ENCODE results near the gene RNF39.

Gene RNF39

GRCh38 chr6:30061858-30062458 lies 13.6 kb downstream of the RNF39 start:
- Histone ChIP-seq H3K27me3 (ENCODE audit: control insufficient read depth in 2 of 2, insufficient read depth in 2 of 2, low read length in 2 of 2) (no peaks in the 10 kb centered on the region), H3K9me3 (ENCODE audit: control insufficient read depth in 2 of 2, low read length in 2 of 2) (no peaks in the 10 kb centered on the region), H3K36me3 (ENCODE audit: control insufficient read depth in 2 of 2, insufficient read depth in 2 of 2, low read length in 2 of 2) (peaks cover 4% of the 10 kb centered on the region in 2 donors), H3K27ac (ENCODE audit: low read depth in 2 of 2, low read length in 2 of 2) (peak overlapping the region; percentile 95), H3K9ac (ENCODE audit: low read depth in 1 of 2, low read length in 2 of 2) (peak overlapping the region; percentile 78 to 93), H3K4me3 (ENCODE audit: low read length in 2 of 2) (peak overlapping the region; percentile 86 to 99), H3K4me1 (ENCODE audit: control insufficient read depth in 2 of 2, insufficient read depth in 2 of 2, low read length in 2 of 2) (peaks cover 25 to 26% of the 10 kb centered on the region in 2 donors)

GRCh38 chr6:30061092-30061857 lies 14.3 kb downstream of the RNF39 start, which contains the start of gene POLR1H:
Gene POLR1H (plus strand): TSS chr6:30061265. CDS start chr6:30061525, 260 bp downstream.
- peaks cover 22 to 24% of the 10 kb centered on the region in 2 donors for H3K4me1 ChIP-seq (ENCODE audit: control insufficient read depth in 2 of 2, insufficient read depth in 2 of 2, low read length in 2 of 2)
- H3K9ac ChIP-seq (ENCODE audit: low read depth in 1 of 2, low read length in 2 of 2) = peak within 1 kb of the TSS; percentile 78 to 93
- H3K4me3 ChIP-seq (ENCODE audit: low read length in 2 of 2) = peak within 1 kb of the TSS; percentile 86 to 99
- H3K36me3 ChIP-seq (ENCODE audit: control insufficient read depth in 2 of 2, insufficient read depth in 2 of 2, low read length in 2 of 2) = peaks cover 4 to 6% of the 10 kb centered on the region in 2 donors
- H3K27me3 ChIP-seq (ENCODE audit: control insufficient read depth in 2 of 2, insufficient read depth in 2 of 2, low read length in 2 of 2) = no peaks in the 10 kb centered on the region
- peak within 1 kb of the TSS; percentile 95 for H3K27ac ChIP-seq (ENCODE audit: low read depth in 2 of 2, low read length in 2 of 2)
- no peaks in the 10 kb centered on the region for H3K9me3 ChIP-seq (ENCODE audit: control insufficient read depth in 2 of 2, low read length in 2 of 2)

GRCh38 chr6:30060606-30061091 lies 14.9 kb downstream of the RNF39 start:
- no peaks in the 10 kb centered on the region for H3K9me3 ChIP-seq (ENCODE audit: control insufficient read depth in 2 of 2, low read length in 2 of 2)
- H3K4me1 ChIP-seq (ENCODE audit: control insufficient read depth in 2 of 2, insufficient read depth in 2 of 2, low read length in 2 of 2) = peaks cover 17% of the 10 kb centered on the region in 2 donors
- H3K27ac ChIP-seq (ENCODE audit: low read depth in 2 of 2, low read length in 2 of 2) = peak overlapping the region; percentile 95
- H3K27me3 ChIP-seq (ENCODE audit: control insufficient read depth in 2 of 2, insufficient read depth in 2 of 2, low read length in 2 of 2) = no peaks in the 10 kb centered on the region
- peak overlapping the region; percentile 86 to 99 for H3K4me3 ChIP-seq (ENCODE audit: low read length in 2 of 2)
- peak overlapping the region; percentile 78 to 93 for H3K9ac ChIP-seq (ENCODE audit: low read depth in 1 of 2, low read length in 2 of 2)
- peaks cover 6 to 8% of the 10 kb centered on the region in 2 donors for H3K36me3 ChIP-seq (ENCODE audit: control insufficient read depth in 2 of 2, insufficient read depth in 2 of 2, low read length in 2 of 2)

- Histone ChIP-seq H3K4me3 (ENCODE audit: low read length in 2 of 2) (no peak overlapping the region), H3K9ac (ENCODE audit: low read depth in 1 of 2, low read length in 2 of 2) (no peak overlapping the region), H3K36me3 (ENCODE audit: control insufficient read depth in 2 of 2, insufficient read depth in 2 of 2, low read length in 2 of 2) (peaks cover 4 to 6% of the 10 kb centered on the region in 2 donors), H3K9me3 (ENCODE audit: control insufficient read depth in 2 of 2, low read length in 2 of 2) (no peaks in the 10 kb centered on the region), H3K27ac (ENCODE audit: low read depth in 2 of 2, low read length in 2 of 2) (no peak overlapping the region), H3K4me1 (ENCODE audit: control insufficient read depth in 2 of 2, insufficient read depth in 2 of 2, low read length in 2 of 2) (peaks cover 7 to 9% of the 10 kb centered on the region in 2 donors), H3K27me3 (ENCODE audit: control insufficient read depth in 2 of 2, insufficient read depth in 2 of 2, low read length in 2 of 2) (no peaks in the 10 kb centered on the region)
Measured at GRCh38 chr6:30055513-30055912, 20.1 kb downstream of the RNF39 start.

GRCh38 chr6:30053682-30054081 lies 21.9 kb downstream of the RNF39 start:
- Histone ChIP-seq H3K27ac (ENCODE audit: low read depth in 2 of 2, low read length in 2 of 2) (no peak overlapping the region), H3K4me3 (ENCODE audit: low read length in 2 of 2) (no peak overlapping the region), H3K4me1 (ENCODE audit: control insufficient read depth in 2 of 2, insufficient read depth in 2 of 2, low read length in 2 of 2) (no peaks in the 10 kb centered on the region), H3K9ac (ENCODE audit: low read depth in 1 of 2, low read length in 2 of 2) (no peak overlapping the region), H3K27me3 (ENCODE audit: control insufficient read depth in 2 of 2, insufficient read depth in 2 of 2, low read length in 2 of 2) (no peaks in the 10 kb centered on the region), H3K36me3 (ENCODE audit: control insufficient read depth in 2 of 2, insufficient read depth in 2 of 2, low read length in 2 of 2) (peaks cover 4 to 6% of the 10 kb centered on the region in 2 donors), H3K9me3 (ENCODE audit: control insufficient read depth in 2 of 2, low read length in 2 of 2) (no peaks in the 10 kb centered on the region)

GRCh38 chr6:30047220-30047619 lies 28.3 kb downstream of the RNF39 start:
- H3K27me3 ChIP-seq (ENCODE audit: control insufficient read depth in 2 of 2, insufficient read depth in 2 of 2, low read length in 2 of 2) = no peaks in the 10 kb centered on the region

GRCh38 chr6:30044630-30045029 lies 30.9 kb downstream of the RNF39 start:
- Histone ChIP-seq H3K9ac (ENCODE audit: low read depth in 1 of 2, low read length in 2 of 2) (no peak overlapping the region), H3K27me3 (ENCODE audit: control insufficient read depth in 2 of 2, insufficient read depth in 2 of 2, low read length in 2 of 2) (no peaks in the 10 kb centered on the region), H3K4me1 (ENCODE audit: control insufficient read depth in 2 of 2, insufficient read depth in 2 of 2, low read length in 2 of 2) (no peaks in the 10 kb centered on the region), H3K4me3 (ENCODE audit: low read length in 2 of 2) (no peak overlapping the region), H3K27ac (ENCODE audit: low read depth in 2 of 2, low read length in 2 of 2) (no peak overlapping the region), H3K9me3 (ENCODE audit: control insufficient read depth in 2 of 2, low read length in 2 of 2) (no peaks in the 10 kb centered on the region), H3K36me3 (ENCODE audit: control insufficient read depth in 2 of 2, insufficient read depth in 2 of 2, low read length in 2 of 2) (no peaks in the 10 kb centered on the region)

More at GRCh38 chr6:30047220-30047619, 28.3 kb downstream of the RNF39 start:
- Histone ChIP-seq H3K27ac (ENCODE audit: low read depth in 2 of 2, low read length in 2 of 2) (no peak overlapping the region), H3K4me3 (ENCODE audit: low read length in 2 of 2) (no peak overlapping the region), H3K9ac (ENCODE audit: low read depth in 1 of 2, low read length in 2 of 2) (no peak overlapping the region), H3K4me1 (ENCODE audit: control insufficient read depth in 2 of 2, insufficient read depth in 2 of 2, low read length in 2 of 2) (no peaks in the 10 kb centered on the region), H3K9me3 (ENCODE audit: control insufficient read depth in 2 of 2, low read length in 2 of 2) (no peaks in the 10 kb centered on the region), H3K36me3 (ENCODE audit: control insufficient read depth in 2 of 2, insufficient read depth in 2 of 2, low read length in 2 of 2) (no peaks in the 10 kb centered on the region)

- Histone ChIP-seq H3K9me3 (ENCODE audit: control insufficient read depth in 2 of 2, low read length in 2 of 2) (no peaks in the 10 kb centered on the region), H3K36me3 (ENCODE audit: control insufficient read depth in 2 of 2, insufficient read depth in 2 of 2, low read length in 2 of 2) (no peaks in the 10 kb centered on the region), H3K27me3 (ENCODE audit: control insufficient read depth in 2 of 2, insufficient read depth in 2 of 2, low read length in 2 of 2) (no peaks in the 10 kb centered on the region), H3K9ac (ENCODE audit: low read depth in 1 of 2, low read length in 2 of 2) (no peak overlapping the region), H3K27ac (ENCODE audit: low read depth in 2 of 2, low read length in 2 of 2) (no peak overlapping the region), H3K4me1 (ENCODE audit: control insufficient read depth in 2 of 2, insufficient read depth in 2 of 2, low read length in 2 of 2) (no peaks in the 10 kb centered on the region), H3K4me3 (ENCODE audit: low read length in 2 of 2) (no peak overlapping the region)
Measured at GRCh38 chr6:30043744-30044143, 31.8 kb downstream of the RNF39 start.

GRCh38 chr6:30042914-30043313 lies 32.7 kb downstream of the RNF39 start:
- Histone ChIP-seq H3K27ac (ENCODE audit: low read depth in 2 of 2, low read length in 2 of 2) (no peak overlapping the region), H3K9me3 (ENCODE audit: control insufficient read depth in 2 of 2, low read length in 2 of 2) (no peaks in the 10 kb centered on the region), H3K9ac (ENCODE audit: low read depth in 1 of 2, low read length in 2 of 2) (no peak overlapping the region), H3K4me1 (ENCODE audit: control insufficient read depth in 2 of 2, insufficient read depth in 2 of 2, low read length in 2 of 2) (no peaks in the 10 kb centered on the region), H3K27me3 (ENCODE audit: control insufficient read depth in 2 of 2, insufficient read depth in 2 of 2, low read length in 2 of 2) (no peaks in the 10 kb centered on the region), H3K36me3 (ENCODE audit: control insufficient read depth in 2 of 2, insufficient read depth in 2 of 2, low read length in 2 of 2) (no peaks in the 10 kb centered on the region), H3K4me3 (ENCODE audit: low read length in 2 of 2) (no peak overlapping the region)

- no peak overlapping the region for H3K9ac ChIP-seq (ENCODE audit: low read depth in 1 of 2, low read length in 2 of 2)
- H3K27ac ChIP-seq (ENCODE audit: low read depth in 2 of 2, low read length in 2 of 2) = no peak overlapping the region
- H3K4me3 ChIP-seq (ENCODE audit: low read length in 2 of 2) = no peak overlapping the region
- no peaks in the 10 kb centered on the region for H3K9me3 ChIP-seq (ENCODE audit: control insufficient read depth in 2 of 2, low read length in 2 of 2)
- no peaks in the 10 kb centered on the region for H3K27me3 ChIP-seq (ENCODE audit: control insufficient read depth in 2 of 2, insufficient read depth in 2 of 2, low read length in 2 of 2)
- H3K4me1 ChIP-seq (ENCODE audit: control insufficient read depth in 2 of 2, insufficient read depth in 2 of 2, low read length in 2 of 2) = no peaks in the 10 kb centered on the region
- H3K36me3 ChIP-seq (ENCODE audit: control insufficient read depth in 2 of 2, insufficient read depth in 2 of 2, low read length in 2 of 2) = no peaks in the 10 kb centered on the region
Measured at GRCh38 chr6:30042476-30042875, 33.1 kb downstream of the RNF39 start.
